ENCODE data around the gene NUDC.
A peak's percentile ranks its signal among the peaks of the same experiment; 100 is the strongest.
"Not testable (repeated sequence)": the region's sequence is repeated elsewhere in the genome, so short reads cannot be mapped to it uniquely, and the experiment has no call there.

Gene NUDC

DNA sequence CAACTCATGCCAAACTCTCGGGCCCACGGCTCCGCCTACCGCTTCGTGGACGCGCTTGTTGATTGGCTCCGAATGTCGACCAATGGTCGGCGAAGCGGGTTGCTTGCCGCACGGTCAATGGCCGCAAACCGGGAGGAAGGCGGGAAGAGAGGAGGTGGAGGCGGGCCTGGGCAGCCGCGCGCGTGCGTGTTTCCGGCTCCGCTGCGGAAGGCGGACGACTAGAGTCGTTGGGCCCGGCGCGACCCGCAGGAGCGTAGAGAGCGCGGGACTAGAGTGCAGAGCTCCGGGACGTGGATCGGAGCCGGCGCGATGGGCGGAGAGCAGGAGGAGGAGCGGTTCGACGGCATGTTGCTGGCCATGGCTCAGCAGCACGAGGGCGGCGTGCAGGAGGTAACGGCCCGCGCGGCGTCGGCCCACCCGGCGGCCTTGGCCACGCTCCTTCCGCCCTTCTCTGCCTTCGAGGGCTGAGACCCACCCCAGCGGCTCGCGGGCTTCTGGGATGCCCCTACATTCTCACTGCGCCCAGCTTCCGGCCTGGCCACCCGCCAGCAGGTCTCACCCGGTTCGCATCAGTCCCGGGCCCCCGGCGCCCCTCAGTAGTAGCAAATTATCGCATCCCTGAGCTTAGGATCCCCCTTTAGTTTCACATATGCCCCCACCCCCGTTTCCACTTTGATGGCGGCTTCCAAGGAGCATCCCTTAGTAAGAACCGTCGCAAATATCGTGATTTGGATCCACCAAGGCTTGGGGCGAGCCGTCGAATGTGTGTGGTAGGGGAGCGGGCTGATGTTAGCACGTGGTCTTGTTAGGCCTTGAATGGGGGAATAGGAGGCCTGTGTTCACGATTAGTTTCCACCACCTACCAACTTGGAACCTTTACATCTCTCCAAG lies at the start of gene NUDC:
Gene NUDC, plus strand, starts transcription at position 204 of the 891 bp plus-strand sequence. Its CDS starts 106 bp downstream, at position 310.
- Mint-ChIP-seq H3K36me3 (peaks cover 12% of the 10 kb centered on the region), H3K27me3 (no peaks in the 10 kb centered on the region), H3K9me3 (no peaks in the 10 kb centered on the region), H3K4me3 (peak within 1 kb of the TSS; percentile 97), H3K4me1 (peaks cover 36% of the 10 kb centered on the region), H3K27ac (peak within 1 kb of the TSS; percentile 98)

DNA sequence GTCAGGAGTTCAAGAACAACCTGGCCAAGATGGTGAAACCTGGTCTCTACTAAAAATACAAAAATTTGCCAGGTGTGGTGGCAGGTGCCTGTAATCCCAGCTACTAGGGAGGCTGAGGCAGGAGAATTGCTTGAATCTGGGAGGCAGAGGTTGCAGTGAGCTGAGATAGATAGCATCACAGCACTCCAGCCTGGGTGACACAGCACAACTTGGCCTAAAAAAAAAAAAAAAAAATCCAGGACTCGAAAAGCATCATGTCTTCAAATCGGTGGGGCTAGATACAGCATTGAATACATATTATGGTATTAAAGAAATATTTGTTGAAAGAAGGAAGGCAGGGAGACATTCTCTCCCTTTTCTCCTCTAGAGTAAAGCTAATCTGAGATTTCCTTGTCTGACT lies 48.4 kb upstream of the NUDC start:
- not testable (repeated sequence) for H3K27me3 Mint-ChIP-seq, H3K27ac Mint-ChIP-seq, H3K36me3 Mint-ChIP-seq

DNA sequence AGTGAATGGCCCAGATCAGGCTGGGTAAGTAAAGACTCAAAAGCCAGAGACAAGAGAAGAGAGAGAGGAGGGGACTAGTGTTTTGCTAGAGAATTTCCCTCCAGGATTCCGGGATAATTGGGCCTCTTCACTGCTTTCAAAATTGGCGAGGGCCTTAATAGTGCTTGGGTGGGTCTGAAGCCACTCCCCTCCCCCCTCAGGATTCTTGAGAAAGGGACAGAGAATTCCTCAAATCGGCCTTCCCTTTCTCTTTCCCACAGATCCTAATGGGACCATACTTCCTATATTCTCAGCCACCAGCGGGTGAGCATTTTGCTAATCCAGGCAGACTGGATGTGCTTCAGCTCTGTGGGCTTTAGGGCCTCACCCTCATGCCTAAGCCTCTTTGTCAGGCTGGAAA lies 46.6 kb upstream of the NUDC start:
- no peak overlapping the region for H3K4me3 Mint-ChIP-seq
- H3K36me3 Mint-ChIP-seq: peaks cover 2% of the 10 kb centered on the region
- no peak overlapping the region for H3K27ac Mint-ChIP-seq
- no peaks in the 10 kb centered on the region for H3K9me3 Mint-ChIP-seq
- H3K4me1 Mint-ChIP-seq: no peaks in the 10 kb centered on the region
- no peaks in the 10 kb centered on the region for H3K27me3 Mint-ChIP-seq

More for the DNA sequence above, 48.4 kb upstream of the NUDC start:
- H3K4me3 Mint-ChIP-seq, H3K9me3 Mint-ChIP-seq, H3K4me1 Mint-ChIP-seq: not testable (repeated sequence)

DNA sequence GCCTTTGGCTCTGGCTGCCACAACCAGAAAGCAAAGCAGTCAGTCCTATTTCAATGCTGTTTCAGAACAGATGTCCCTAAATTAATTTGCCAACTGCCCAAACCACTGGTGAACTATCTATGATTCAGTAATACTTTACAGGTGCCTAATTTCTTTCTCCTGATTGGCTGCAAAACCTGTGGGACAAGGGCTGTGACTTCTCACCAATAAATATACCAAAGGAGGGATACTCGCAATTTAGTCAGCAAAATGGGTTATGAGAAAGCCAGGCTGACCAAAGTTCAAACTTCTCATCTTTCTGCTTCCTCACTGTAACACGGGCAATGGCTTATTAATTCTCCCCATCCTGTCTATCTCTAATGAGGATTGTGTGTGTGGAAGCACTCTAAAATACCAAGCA lies 44.2 kb upstream of the NUDC start:
- Mint-ChIP-seq H3K27ac (no peak overlapping the region), H3K36me3 (peaks cover 2% of the 10 kb centered on the region), H3K4me3 (no peak overlapping the region), H3K27me3 (no peaks in the 10 kb centered on the region), H3K9me3 (no peaks in the 10 kb centered on the region), H3K4me1 (no peaks in the 10 kb centered on the region)

DNA sequence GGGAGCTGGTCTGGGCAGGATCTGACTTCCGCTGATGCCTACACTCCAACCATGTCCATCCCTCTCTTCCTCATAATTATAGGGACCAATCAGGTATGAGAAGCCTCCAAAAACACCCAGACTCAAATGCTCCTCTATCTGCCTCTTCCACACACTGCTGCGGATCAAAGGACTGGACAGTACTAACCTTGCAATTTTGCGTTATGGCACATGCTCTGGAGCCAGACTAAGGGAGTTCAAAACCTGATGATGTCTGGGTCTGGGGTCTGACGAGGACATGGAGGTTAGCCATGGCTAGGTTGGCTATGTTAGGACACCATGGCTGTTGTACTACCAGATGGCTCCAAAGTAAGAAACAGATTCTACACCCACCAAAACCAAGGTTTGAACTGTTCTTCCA lies 41.8 kb upstream of the NUDC start:
- Mint-ChIP-seq H3K4me3 (no peak overlapping the region), H3K27ac (no peak overlapping the region), H3K27me3 (no peaks in the 10 kb centered on the region), H3K9me3 (no peaks in the 10 kb centered on the region), H3K36me3 (peaks cover 8% of the 10 kb centered on the region), H3K4me1 (peaks cover 9% of the 10 kb centered on the region)

DNA sequence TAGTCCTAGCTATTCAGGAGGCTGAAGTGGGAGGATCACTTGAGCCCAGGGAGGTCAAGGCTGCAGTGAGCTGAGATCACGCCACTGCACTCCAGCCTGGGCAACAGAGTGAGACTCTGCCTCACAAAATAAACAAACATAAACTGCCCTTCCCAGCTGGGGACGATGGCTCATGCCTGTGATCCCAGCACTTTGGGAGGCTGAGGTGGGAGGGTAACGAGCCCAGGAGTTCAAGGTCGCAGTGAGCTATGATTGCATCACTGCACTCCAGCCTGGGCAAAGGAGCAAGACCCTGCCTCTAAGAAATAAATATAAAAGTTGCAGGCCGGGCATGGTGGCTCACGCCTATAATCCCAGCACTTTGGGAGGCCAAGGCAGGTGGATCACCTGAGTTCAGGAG lies 39.9 kb upstream of the NUDC start:
- not testable (repeated sequence) for H3K27me3 Mint-ChIP-seq, H3K4me3 Mint-ChIP-seq, H3K36me3 Mint-ChIP-seq, H3K27ac Mint-ChIP-seq, H3K9me3 Mint-ChIP-seq
- H3K4me1 Mint-ChIP-seq: peaks cover 12% of the 10 kb centered on the region

DNA sequence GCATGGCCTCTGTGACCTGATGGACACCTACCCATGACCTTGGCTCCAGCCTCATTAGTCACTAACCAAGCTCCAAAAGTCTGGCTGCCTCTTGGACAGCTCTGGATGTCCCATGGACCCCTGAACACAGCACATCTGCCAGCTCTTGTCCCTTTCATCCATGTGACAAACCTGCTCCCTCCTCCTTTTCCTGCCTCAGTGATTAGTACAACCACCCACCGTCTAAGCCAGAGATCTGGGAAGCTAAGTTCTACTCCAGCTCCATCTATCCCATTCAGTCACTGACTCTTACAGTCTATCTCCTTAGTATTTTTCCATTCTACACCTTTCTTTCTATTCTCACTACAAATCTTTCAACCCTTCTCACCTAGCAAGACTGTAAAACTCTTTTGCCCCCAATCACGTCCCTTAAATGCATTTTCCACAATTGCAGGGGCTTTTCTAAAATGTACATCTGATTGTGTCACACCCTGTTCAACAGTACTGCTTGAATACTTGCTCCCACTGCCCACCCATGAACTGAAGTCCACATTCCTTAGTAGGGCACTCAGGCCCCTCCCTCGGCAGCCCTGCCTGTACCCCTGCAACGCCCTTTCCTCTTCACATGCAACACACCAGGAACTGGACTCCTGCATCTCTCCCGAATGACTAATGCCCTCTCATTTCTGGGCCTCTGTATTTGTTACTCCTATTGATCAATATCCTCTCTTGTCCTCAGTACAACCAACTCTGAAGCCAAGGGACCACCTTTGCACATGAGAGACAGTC lies 38.7 kb upstream of the NUDC start:
- peaks cover 16% of the 10 kb centered on the region for H3K4me1 Mint-ChIP-seq
- H3K4me3 Mint-ChIP-seq: no peak overlapping the region
- no peaks in the 10 kb centered on the region for H3K9me3 Mint-ChIP-seq
- H3K36me3 Mint-ChIP-seq: peaks cover 6% of the 10 kb centered on the region
- H3K27ac Mint-ChIP-seq: no peak overlapping the region
- H3K27me3 Mint-ChIP-seq: no peaks in the 10 kb centered on the region

DNA sequence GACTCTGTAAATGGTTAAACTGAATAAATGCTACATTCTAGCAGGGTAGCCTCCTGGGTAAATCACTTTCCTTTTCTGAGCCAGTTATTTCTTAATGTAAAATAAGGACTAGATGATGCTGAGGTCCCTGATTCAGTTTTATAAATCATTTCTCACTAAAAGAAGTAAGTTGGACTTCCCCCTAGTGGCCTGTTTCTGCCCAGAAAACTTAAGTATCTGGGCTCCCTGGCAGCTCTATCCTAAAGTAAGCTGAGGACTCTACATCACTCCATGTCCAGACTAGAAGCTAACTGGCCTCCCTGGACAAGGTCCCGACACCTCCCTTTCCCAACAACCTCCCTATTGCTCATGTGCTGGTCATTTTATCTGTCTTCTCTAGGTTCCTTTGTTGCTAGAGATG lies 34.4 kb upstream of the NUDC start:
- Mint-ChIP-seq H3K4me1 (peaks cover 37% of the 10 kb centered on the region), H3K4me3 (peak overlapping the region; percentile 57), H3K27me3 (no peaks in the 10 kb centered on the region), H3K36me3 (peaks cover 14% of the 10 kb centered on the region), H3K9me3 (no peaks in the 10 kb centered on the region), H3K27ac (peak overlapping the region; percentile 73)

DNA sequence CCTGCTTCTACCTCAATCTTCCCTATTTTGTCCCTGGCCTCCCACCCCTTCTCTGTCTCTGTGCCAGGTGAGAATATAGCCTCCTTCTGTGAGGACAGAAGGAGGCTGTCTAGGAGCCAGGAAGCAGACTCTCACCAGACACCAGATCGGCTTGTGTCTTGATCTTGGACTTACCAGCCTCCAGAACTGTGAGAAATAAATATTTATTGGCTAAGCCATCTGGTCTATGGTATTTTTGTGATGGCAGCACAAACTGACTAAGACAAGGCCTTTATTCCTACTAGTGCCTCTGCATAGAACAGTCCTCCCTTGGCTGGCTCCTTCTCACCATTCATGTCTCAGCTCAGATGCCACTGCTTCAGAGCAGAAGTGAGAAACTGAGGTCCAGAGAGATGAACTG lies 33.3 kb upstream of the NUDC start:
- no peaks in the 10 kb centered on the region for H3K27me3 Mint-ChIP-seq
- H3K27ac Mint-ChIP-seq: peak overlapping the region; percentile 41
- H3K4me3 Mint-ChIP-seq: peak overlapping the region; percentile 97
- H3K36me3 Mint-ChIP-seq: peaks cover 10% of the 10 kb centered on the region
- no peaks in the 10 kb centered on the region for H3K9me3 Mint-ChIP-seq
- peaks cover 29% of the 10 kb centered on the region for H3K4me1 Mint-ChIP-seq

DNA sequence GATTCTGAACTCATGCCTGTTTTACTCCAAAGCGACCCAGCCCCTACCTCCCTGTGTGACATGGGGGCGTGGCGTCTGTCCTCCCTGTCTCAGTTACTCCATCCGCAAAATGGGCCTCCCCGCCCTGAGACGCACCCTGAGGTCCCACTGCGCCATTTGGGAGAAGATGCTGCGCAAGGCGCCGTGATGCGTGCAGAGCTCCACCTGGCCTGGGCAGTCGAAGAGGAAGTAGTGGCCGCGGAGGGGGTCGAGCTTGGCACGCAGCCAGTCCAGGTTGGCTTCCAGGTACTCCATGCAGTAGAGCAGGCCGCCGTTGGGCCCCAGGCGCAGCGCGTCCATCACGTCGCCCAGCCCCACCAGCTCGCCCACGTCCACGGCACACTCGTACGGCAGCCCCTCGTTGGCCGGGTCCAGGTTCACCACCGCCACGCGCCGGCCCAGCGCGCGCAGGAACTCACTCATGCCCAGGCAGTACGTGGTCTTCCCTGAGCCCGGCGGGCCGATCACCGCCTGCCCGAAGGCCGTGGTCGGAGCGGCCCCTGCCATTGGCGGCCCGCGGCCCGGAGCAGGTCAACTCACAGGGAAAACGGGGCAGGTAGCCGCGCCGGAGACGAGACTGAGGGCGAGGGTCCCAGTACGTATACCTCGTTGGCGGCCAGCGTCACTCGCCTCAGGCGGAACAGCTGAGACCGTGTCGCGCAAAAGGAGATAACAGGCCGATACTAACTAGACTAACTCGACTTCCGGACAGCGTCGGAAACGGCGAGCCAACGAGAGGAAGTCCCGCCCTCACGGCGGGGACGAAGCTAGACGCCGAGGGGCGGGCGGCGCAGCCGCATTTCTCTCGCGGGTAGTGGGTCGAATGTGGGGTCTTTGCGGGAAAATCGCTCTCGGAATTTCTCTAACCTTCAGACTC lies 31.7 kb upstream of the NUDC start, which contains the start of gene GPN2:
Gene GPN2, minus strand, starts transcription at position 733 of the 916 bp plus-strand sequence. Its CDS starts 187 bp downstream, at position 546.
- Mint-ChIP-seq H3K9me3 (no peaks in the 10 kb centered on the region), H3K36me3 (peaks cover 16% of the 10 kb centered on the region), H3K27ac (peak within 1 kb of the TSS; percentile 94), H3K4me1 (peaks cover 28% of the 10 kb centered on the region), H3K27me3 (no peaks in the 10 kb centered on the region), H3K4me3 (peak within 1 kb of the TSS; percentile 97)

DNA sequence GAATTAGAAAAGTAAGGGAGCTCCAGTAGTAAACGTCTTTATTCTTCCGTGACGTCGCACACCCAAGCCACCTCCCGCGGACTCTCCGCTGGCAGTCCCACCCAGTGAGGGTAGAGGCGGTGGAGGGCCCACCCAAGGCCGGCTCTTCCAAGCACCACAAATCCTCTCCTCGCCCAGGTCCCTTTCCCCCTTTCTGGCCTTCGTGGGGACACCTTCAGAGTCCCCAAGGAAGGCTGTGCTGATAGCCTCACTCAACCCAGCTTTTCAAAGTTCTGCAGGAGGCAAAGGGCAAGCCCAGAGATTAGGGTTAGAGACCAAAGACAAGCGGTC lies 31.1 kb upstream of the NUDC start:
- H3K27ac Mint-ChIP-seq: peak overlapping the region; percentile 90
- no peaks in the 10 kb centered on the region for H3K27me3 Mint-ChIP-seq
- H3K36me3 Mint-ChIP-seq: peaks cover 16% of the 10 kb centered on the region
- peaks cover 24% of the 10 kb centered on the region for H3K4me1 Mint-ChIP-seq
- H3K9me3 Mint-ChIP-seq: no peaks in the 10 kb centered on the region
- H3K4me3 Mint-ChIP-seq: peak overlapping the region; percentile 97

DNA sequence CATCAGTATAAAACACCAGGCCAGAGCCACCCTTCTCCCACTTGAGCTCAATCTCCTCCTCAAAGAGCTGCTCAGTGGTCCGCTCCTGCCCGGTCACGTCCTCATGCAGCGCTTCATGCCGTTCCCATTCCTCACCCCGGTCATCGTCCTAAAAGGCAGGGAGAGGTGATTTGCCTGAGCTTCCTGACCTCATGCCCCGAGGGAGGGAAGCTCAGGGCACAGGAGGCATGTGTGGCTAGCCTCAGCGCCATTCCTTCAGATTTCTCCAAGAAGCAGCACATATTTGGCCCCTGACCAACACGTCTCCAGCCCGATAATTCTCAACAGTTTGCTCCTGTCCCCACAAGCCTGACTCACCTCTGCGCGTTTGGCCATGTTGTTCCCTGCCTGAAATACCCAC lies 27.3 kb upstream of the NUDC start:
- peak overlapping the region; percentile 70 for H3K27ac Mint-ChIP-seq
- H3K4me3 Mint-ChIP-seq: no peak overlapping the region
- peaks cover 24% of the 10 kb centered on the region for H3K4me1 Mint-ChIP-seq
- no peaks in the 10 kb centered on the region for H3K27me3 Mint-ChIP-seq
- H3K9me3 Mint-ChIP-seq: no peaks in the 10 kb centered on the region
- H3K36me3 Mint-ChIP-seq: peaks cover 16% of the 10 kb centered on the region

DNA sequence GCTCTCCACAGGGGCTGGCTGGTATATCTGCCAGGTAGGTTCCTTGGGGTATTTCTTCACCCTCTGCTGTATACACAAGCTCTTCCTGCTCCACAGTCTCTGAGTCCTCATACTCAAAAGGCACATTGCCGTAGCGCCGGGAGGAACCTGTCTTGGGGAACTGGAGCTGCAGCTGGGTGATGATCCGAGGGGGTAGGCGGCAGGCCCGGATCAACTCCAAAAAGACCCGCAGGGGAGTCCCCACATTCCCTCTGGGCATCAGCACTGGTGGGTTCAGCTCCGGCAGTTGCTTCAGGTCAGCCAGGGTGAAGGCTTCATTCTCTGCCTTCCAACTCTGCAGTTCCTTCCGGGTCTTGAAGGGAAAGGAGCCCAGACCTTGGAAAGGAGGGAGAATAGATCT lies 24.2 kb upstream of the NUDC start:
- H3K36me3 Mint-ChIP-seq: peaks cover 13% of the 10 kb centered on the region
- peaks cover 36% of the 10 kb centered on the region for H3K4me1 Mint-ChIP-seq
- H3K27ac Mint-ChIP-seq: no peak overlapping the region
- no peaks in the 10 kb centered on the region for H3K9me3 Mint-ChIP-seq
- no peaks in the 10 kb centered on the region for H3K27me3 Mint-ChIP-seq
- no peak overlapping the region for H3K4me3 Mint-ChIP-seq

DNA sequence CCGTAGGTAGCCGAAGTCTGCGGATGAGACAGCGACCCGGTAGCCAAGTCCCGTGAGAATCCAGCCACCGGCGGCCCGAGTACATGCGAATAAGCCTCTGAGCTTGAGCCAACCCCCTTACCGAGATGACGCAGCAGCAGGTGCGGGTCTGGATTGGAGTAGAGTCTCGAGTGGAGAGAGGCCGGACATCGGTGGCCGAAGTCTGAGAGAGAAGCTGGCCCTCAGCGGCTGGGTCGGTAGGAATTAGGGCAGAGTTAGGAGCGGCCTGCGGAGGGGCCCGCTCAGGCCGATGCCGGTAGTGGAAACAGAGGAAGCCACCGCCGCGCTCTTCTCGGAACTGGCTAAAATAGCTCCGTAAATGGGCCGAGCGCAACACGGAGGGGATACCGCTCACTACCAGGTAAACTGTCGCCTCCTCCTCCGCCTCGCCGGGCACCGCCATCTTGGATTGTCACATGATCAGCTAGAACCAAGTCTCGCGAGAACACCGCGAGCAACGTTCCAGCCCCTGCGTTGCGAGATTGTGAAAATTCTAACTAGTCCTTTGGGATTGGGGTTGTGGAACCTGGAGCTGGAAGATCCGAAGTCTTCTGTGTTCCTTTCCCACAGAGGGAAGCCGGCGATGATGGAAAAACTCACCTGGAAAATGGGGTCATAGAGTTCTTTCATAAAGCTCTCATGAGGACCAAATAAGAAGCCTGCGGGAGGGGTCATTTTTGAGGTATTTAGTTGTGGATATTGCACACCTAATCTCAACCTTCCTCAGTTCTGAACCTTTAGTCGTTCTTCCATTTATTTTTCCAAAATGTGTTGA lies 21.3 kb upstream of the NUDC start, which contains the start of gene GPATCH3:
Gene GPATCH3, minus strand, starts transcription at position 467 of the 814 bp plus-strand sequence. Its CDS starts 25 bp downstream, at position 442.
- Mint-ChIP-seq H3K27ac (peak within 1 kb of the TSS; percentile 99), H3K27me3 (no peaks in the 10 kb centered on the region), H3K36me3 (peaks cover 5% of the 10 kb centered on the region), H3K4me3 (peak within 1 kb of the TSS; percentile 97), H3K4me1 (peaks cover 37% of the 10 kb centered on the region), H3K9me3 (no peaks in the 10 kb centered on the region)
